ENCODE measurements around the gene PLPPR5. TPM values are rescaled to one million over a fixed set of nuclear protein-coding genes. Genes with fewer than 3 reads are reported as not detected.

PLPPR5 gene
- total and polyA plus RNA-seq, 10 donors = not detected

- Histone ChIP-seq H3K36me3 (no peaks in the 10 kb centered on the region), H3K4me3 (no peak overlapping the region), H3K27ac (no peak overlapping the region), H3K27me3 (replicated peaks in 1 of 7) (no peaks in the 10 kb centered on the region), H3K4me1 (no peaks in the 10 kb centered on the region), H3K9me3 (no peaks in the 10 kb centered on the region)
- intact Hi-C loops (cut with DNase I; ENCODE audit: low total_unique reads) = no loop called here
- 48 to 84% (median 65%) methylated on average over 1 of the region's 1 CpG for WGBS, 5 donors
- DNase-seq = no peak
- TF ChIP-seq POLR2AphosphoS5 (IDR thresholded peaks at IDR 0.05) (no peak), CTCF (IDR thresholded peaks at IDR 0.05 in 8 of 11, conservative IDR thresholded peaks at IDR 0.05 in 3 of 11) (no peak), POLR2A (IDR thresholded peaks at IDR 0.05) (no peak)
These were observed 34.7 kb downstream of the PLPPR5 start for GRCh38 chr1:98969798-98970490.

- no peak for DNase-seq
- intact Hi-C loops (cut with DNase I; ENCODE audit: low total_unique reads) = no loop called here
- no peaks in the 10 kb centered on the region for H3K9me3 ChIP-seq
- H3K4me3 ChIP-seq = no peak overlapping the region
- 83 to 97% (median 95%) methylated on average over 1 of the region's 1 CpG for WGBS, 5 donors
- TF ChIP-seq CTCF (IDR thresholded peaks at IDR 0.05 in 8 of 11, conservative IDR thresholded peaks at IDR 0.05 in 3 of 11) = no peak
- TF ChIP-seq POLR2AphosphoS5 (IDR thresholded peaks at IDR 0.05) = no peak
- TF ChIP-seq POLR2A (IDR thresholded peaks at IDR 0.05) = no peak
- H3K36me3 ChIP-seq = no peaks in the 10 kb centered on the region
- H3K27ac ChIP-seq = no peak overlapping the region
- no peaks in the 10 kb centered on the region for H3K4me1 ChIP-seq
- H3K27me3 ChIP-seq (replicated peaks in 1 of 7) = peaks cover 0 to 5% (median 0%) of the 10 kb centered on the region in 7 donors
These were observed 37.5 kb downstream of the PLPPR5 start for GRCh38 chr1:98967122-98967521.

DNA sequence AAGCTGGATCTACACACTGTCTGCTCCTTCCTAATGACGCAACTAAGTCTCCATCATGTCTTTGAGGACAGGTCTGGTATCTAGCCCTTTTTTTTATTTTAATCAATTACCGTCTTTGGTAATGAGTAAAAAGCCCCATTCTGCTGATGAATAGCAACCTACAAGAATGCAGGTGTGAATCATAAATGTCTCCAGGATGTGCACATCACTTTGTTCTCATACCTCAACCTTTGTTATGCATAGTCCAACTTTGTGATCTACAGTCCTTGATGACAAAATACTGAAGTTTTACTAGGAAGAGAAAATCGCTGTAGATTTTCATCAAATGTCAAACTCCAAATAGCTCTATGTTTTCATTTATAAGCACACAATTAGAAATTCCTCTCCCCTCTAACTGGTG, 39.3 kb downstream of the PLPPR5 start:
- 84 to 95% (median 90%) methylated on average over 3 of the region's 3 CpGs for WGBS, 5 donors
- TF ChIP-seq POLR2AphosphoS5 (IDR thresholded peaks at IDR 0.05) = no peak
- no peak for TF ChIP-seq CTCF (IDR thresholded peaks at IDR 0.05 in 8 of 11, conservative IDR thresholded peaks at IDR 0.05 in 3 of 11)
- TF ChIP-seq POLR2A (IDR thresholded peaks at IDR 0.05) = no peak
- intact Hi-C loops (cut with DNase I; ENCODE audit: low total_unique reads) = no loop called here
- DNase-seq = no peak
- Histone ChIP-seq H3K4me3 (no peak overlapping the region), H3K27ac (no peak overlapping the region), H3K27me3 (replicated peaks in 1 of 7) (peaks cover 0 to 5% (median 0%) of the 10 kb centered on the region in 7 donors), H3K36me3 (no peaks in the 10 kb centered on the region), H3K4me1 (no peaks in the 10 kb centered on the region), H3K9me3 (no peaks in the 10 kb centered on the region)

DNA sequence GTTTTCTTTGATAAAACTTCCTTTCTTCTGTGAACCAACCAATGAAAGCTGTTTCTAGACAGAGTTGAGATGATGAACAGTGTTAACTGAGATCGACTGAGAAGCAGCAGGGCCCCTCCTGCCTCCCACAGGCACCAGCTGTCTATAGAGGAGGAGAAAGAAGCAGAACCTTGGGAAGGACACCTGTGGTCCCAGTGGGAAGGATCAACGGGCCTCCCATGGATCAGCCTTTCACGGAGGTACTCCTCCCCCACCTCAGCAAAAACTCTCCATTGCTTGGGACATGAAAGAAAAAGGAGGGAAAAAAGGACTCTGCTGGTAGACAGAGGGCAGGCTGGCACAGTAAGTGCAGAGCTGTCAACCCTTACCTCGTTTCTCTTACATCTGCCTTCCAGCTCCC, 40.5 kb downstream of the PLPPR5 start:
- intact Hi-C loops (cut with DNase I; ENCODE audit: low total_unique reads) = no loop called here
- Histone ChIP-seq H3K9me3 (no peaks in the 10 kb centered on the region), H3K27me3 (replicated peaks in 1 of 7) (peaks cover 0 to 5% (median 0%) of the 10 kb centered on the region in 7 donors), H3K27ac (no peak overlapping the region), H3K36me3 (no peaks in the 10 kb centered on the region), H3K4me3 (no peak overlapping the region), H3K4me1 (no peaks in the 10 kb centered on the region)
- TF ChIP-seq POLR2A (IDR thresholded peaks at IDR 0.05) (no peak), POLR2AphosphoS5 (IDR thresholded peaks at IDR 0.05) (no peak), CTCF (IDR thresholded peaks at IDR 0.05 in 8 of 11, conservative IDR thresholded peaks at IDR 0.05 in 3 of 11) (no peak)
- 47 to 65% (median 58%) methylated on average over 4 of the region's 4 CpGs for WGBS, 5 donors
- DNase-seq = no peak
